Stimulated activated CD4-positive, alpha-beta T cell treated with anti-CD3 and anti-CD28 coated beads, Interleukin-15, amount 100 ng/mL, for 1 hour (primary cell): ENCODE results near the gene AQP7.
"Not testable (repeated sequence)": the region's sequence is repeated elsewhere in the genome, so short reads cannot be mapped to it uniquely, and the experiment has no call there.

Source experiments
- DNase-seq, 2 donors: peaks; one replicate each; pipeline ENCODE4 v3.0.0-alpha.2; 2020; ENCODE audit warnings: low read depth in 1 of 2, low spot score in 1 of 2

AQP7 gene

GRCh38 chr9:33402371-33402770 lies at the start of gene AQP7:
TSS of gene AQP7 (minus strand) at chr9:33402568. CDS start at chr9:33401262, 1,306 bp downstream.
- not testable (repeated sequence) for DNase-seq

- no peak for DNase-seq
Observed at GRCh38 chr9:33450621-33451146, 48.3 kb upstream of the AQP7 start.

DNA sequence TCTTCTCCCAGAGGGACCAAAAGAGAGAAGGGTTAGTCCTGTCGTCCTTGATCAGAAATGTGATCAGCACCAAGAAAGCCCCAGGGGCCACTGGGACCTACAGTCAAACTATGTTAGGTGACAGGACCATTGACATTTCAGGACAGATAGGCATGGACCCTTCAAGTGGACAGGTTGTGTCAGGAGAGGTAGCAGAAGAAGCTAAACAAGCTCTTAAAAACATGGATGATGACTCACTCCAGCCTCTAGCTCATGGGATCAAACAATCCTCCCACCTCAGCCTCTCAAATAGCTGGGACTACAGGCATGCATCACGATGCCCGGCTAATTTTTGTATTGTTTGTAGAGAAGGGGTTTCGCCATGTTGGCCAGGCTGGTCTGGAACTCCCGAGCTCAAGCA lies 47.3 kb upstream of the AQP7 start:
- no peak for DNase-seq

DNA sequence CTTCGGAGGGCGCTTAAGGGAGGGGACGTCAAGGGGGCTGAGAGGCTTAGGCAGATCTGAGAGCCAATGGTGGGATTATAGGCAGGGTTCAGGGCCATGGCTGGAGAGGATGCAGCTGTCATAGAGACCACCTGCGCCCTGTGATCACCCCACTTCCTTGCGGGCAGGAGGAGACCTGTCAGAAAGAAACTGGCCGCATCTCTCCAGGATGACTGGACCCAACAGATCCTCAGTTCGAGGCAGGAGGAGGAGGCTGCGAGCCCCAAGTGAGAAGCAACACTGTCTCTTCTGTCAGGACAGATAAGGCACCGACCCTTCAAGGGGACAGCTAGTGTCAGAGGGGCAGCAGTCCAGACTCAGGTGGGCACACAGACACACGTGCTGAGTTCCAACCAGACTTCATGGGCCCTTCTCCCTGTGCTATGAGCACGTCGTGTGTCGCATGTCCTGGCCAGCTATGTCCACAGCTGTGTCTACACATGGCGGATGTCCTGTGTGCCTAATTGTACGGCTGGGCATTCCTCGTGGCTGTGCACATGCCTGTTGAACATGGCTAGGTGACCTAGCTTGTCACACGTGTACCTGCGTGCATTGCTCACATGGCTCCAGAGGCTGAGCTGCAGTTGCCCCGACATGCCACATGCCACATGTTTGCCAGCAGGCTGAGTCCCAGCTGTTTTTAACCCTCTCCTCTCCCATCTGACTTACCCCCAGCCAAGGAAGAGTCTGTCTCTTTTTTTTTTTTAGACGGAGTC lies 45.6 kb upstream of the AQP7 start:
- DNase-seq: no peak

- peak; percentile 53 to 60 for DNase-seq
Observed at GRCh38 chr9:33446946-33447798, 44.8 kb upstream of the AQP7 start, which contains the start of gene AQP3. TSS of gene AQP3 (minus strand) at chr9:33447593. CDS start at chr9:33447530, 63 bp downstream.

GRCh38 chr9:33446240-33446945 lies 44.0 kb upstream of the AQP7 start:
- peak in 1 of 2 donors; percentile 12 for DNase-seq

DNA sequence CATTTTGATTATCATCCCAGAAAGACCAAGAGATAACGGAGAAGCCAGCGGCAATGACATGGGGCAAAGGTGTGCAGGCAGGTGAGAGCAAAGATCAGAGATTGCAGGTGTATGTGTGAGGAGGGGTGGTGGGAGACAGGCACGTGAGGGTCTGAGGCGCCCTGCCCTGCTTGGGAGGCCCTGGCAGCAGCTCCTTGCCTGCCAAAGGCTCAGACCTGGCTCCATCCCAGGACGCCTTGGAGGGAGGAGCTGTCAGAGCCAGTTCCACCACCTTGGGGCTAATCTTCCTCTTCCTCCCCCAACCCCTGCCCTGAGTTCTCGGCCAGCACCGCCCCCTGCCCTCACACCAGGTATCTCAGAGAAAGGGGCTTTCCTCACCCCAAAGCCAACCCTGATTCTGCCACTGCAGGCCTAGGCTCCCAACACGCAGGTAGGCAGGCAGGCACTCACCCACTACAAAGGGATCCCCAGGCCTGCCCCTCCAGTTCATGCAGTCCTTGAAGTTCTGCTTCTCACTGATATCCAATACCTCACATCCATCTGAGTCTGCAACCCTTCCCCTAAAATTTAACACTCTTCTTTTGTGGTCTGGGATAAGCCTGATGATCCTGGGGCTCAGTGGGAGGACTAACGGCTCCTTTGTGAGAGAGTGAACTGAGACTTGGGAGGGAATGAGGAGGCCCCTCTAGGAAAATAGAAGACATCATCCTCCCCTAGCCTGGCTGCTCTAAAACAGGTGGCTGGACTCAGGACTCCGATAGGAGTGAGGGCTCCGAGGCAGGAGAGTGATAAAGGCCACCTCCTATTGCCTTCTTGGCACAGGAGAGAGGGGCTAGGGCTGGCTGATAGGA lies 43.2 kb upstream of the AQP7 start:
- no peak for DNase-seq

DNA sequence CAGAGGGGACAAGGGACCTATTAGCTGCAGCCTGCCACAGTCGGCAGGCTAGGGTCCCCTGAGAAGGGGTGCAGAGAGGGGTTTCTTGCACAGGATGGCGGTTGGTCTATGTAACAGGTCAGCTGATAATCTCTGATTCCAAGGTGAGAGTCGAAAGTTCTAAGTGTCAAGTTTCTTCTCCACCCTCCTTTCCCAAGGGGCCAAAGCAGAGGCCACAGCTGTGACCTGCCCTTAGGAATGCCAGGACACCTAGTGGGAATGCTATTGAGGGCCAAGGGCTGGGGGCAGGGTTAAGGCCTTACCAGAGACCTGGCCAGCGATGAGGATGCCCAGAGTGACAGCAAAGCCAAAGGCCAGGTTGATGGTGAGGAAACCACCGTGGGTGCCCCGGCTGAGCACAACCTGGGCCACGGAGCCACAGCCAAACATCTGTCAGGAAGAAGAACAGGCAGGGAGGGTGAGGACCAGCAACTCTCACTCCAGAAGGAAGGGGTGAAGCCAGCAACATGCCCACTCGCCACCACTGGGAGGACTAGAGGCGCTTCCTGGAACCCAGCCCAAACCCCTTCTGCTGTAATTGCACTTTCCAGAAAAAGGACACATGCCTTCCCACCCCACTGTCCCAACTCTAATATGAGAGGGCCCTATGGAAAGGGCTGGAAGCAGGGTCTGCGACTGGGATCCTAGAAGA lies 41.2 kb upstream of the AQP7 start:
- DNase-seq: no peak

DNA sequence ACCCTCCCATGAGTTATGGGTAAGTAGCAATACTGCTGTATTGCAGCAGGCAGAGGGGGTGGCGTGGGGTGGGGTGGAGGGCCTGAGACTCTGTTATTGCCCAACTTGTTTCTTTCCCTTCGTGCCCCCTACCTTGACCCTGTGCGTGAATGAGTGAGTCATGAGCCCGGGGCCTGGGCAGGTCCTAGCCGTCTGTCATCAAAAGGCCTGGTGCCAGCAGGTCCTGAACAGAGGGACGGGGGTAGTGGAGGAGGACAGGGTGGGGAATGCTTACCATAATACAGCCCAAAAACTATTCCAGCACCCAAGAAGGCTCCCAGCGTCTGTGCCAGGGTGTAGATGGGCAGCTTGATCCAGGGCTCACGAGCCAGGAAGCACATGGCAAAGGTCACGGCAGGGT lies 40.7 kb upstream of the AQP7 start:
- DNase-seq: no peak

DNA sequence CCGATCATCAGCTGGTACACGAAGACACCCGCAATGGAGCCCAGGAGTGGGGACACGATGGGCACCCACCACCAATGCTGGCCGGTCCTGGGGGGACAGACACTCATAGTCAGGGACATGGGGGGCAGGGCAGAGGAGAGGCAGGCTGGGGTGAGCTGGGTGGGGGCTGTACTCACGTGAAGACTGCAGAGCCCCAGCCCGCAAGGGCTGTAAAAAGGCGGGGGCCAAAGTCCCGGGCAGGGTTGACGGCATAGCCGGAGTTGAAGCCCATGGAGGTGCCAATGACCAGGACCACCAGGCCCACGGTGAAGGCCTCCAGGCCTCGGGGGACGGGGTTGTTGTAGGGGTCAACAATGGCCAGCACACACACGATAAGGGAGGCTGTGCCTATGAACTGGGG lies 39.8 kb upstream of the AQP7 start:
- no peak for DNase-seq

GRCh38 chr9:33440609-33441008 lies 38.2 kb upstream of the AQP7 start:
- DNase-seq: no peak

DNA sequence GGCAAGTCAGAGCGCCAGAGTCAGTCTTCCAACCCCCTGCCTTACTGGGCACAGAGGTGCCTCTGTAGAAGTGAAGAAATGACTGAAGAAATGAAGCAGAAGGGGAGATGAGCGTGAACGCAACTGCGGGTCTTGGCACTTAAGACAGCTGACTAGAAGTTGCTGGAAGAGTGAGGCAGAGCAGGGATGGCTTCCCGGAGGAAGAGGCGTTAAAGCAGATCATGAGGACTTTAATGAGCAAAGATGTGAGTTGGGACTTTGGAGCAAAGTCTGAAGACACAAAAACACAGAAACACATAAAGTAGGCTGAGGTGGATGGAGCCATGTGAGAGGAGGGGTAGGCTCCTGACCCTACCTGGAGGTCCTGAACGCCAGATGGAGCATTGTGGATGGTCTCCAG lies 37.8 kb upstream of the AQP7 start:
- no peak for DNase-seq

- no peak for DNase-seq
Observed at GRCh38 chr9:33439731-33440130, 37.4 kb upstream of the AQP7 start.

DNA sequence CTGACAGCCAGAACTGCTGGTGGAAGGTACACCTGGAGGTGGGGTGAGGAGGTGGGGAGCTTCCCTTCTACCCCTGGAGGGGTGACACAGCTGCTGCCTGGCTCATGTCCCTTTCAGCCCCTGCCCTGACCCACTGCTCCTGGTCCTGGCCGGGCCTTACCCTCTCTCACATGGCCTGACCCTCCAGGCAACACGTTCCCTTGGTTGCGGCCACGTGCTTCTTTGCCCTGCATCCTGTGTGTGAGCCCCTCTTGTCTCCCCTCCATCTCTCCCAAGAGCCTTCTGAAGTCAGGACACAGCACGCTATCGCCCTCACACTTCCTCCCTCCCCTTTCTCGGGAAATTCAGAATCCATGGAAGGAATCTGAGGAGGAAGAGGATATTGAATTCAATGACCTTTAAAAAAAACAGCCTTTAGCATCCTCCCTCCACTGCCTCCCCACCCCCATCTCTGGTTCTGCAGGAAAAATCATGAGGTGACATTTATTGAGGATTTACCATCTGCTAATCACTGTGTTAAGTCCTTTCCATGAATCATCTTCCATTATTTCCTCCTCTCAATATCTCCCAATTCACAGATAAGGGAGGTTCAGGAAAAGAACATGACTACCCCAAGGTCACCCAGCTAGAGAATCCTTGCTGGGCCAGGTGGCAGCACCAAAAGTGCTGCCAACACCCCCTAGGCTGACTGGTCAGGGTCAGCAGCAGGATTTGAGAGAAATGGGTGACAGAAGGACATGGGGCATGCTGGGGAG lies 36.7 kb upstream of the AQP7 start:
- DNase-seq: no peak

- no peak for DNase-seq
Observed at GRCh38 chr9:33437898-33438297, 35.5 kb upstream of the AQP7 start.

DNA sequence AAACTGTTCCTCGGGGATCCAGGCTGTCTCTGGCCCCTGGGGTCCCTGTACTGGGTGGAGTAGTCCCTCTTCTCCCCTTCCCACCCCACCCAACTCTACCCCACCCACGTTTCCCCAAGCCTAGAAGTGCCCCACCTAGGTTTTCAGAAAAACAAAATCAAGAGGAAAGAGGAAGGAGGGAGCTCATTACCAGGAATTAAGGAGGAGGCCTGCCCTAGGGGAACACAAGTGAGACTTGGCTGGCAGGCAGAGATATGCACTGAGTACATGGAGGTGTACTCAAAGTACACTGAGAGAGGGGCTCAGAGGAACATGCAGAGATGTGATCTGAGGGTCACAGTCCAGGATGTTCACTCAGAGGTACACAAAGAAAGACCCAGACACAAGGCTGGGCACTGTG lies 34.8 kb upstream of the AQP7 start:
- no peak for DNase-seq

DNA sequence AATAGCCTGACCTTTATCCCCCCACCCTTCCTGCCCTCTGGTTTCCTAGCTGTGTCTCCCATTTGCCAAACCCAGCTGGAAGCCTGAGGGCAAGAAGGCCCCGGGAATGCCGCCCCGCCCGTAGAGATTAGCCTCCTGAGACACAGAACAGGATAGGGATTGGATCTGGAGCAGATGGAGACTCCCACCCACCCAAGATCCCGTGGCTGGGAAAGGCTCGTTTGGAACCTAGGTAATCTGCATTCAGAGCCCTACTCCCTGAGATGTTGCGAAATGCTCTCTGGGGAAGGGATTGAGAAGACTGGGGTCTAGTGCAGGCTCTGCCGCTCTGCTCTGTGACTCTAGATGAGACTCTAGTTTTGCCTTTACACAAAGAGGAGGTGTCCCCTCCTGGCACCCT lies 34.1 kb upstream of the AQP7 start:
- DNase-seq: no peak

DNA sequence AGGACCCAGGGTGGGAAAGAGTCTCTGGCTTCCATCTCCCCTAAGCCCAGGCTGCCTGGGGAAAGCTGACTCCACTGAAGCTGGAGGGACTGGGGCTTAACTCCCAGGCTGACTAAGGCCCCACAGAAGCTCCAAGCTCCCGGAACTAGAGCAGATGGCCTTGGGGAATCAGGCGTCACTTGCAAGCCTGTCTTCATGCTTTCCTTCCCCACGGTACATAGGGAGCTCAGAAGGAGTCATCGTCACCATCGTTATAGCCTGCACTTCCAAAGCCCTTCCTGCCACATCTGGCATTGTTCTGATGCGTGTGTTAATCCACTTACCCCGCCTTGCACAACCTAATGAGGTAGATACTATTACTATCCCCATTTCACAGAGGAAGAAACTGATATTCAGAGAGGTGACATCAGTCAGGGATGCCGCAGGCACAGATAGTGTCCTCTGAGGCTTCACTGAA lies 33.5 kb upstream of the AQP7 start:
- DNase-seq: no peak
